Loucy (cell line): Measurements from ENCODE around the gene GOT1.

Experiments used
- H2AFZ ChIP-seq: fragments of 200-600 bp; sonication (generic); 2 replicates; pipeline ENCODE4 v1.6.0; 2016; ENCODE audit warnings: antibody characterized with exemption, mild to moderate bottlenecking, low read length, moderate library complexity
- H3F3A ChIP-seq: fragments of 200-600 bp; 2 replicates; pipeline ENCODE4 v1.6.0; 2016; ENCODE audit warnings: antibody characterized with exemption, low read depth, mild to moderate bottlenecking
- H3K27me3 ChIP-seq: fragments of 200-600 bp; sonication (generic); 2 replicates; pipeline ENCODE4 v1.6.1; 2014; ENCODE audit warnings: low read length, mild to moderate bottlenecking; ENCODE audit not compliant: insufficient read depth, poor library complexity, severe bottlenecking
- H3K36me3 ChIP-seq: fragments of 200-600 bp; sonication (generic); 2 replicates; pipeline ENCODE4 v1.6.1; 2016; ENCODE audit warnings: low read length; ENCODE audit not compliant: insufficient read depth
- H3K4me1 ChIP-seq: fragments of 200-600 bp; sonication (generic); 2 replicates; pipeline ENCODE4 v1.5.1; 2014; ENCODE audit warnings: low read length, mild to moderate bottlenecking; ENCODE audit not compliant: insufficient read depth, poor library complexity, severe bottlenecking
- H3K4me2 ChIP-seq: fragments of 200-600 bp; sonication (generic); 2 replicates; pipeline ENCODE4 v1.6.0; 2014; ENCODE audit warnings: antibody characterized with exemption, low read length, low read depth, mild to moderate bottlenecking; ENCODE audit not compliant: poor library complexity, severe bottlenecking
- H3K4me3 ChIP-seq: fragments of 200-600 bp; sonication (generic); 2 replicates; pipeline ENCODE4 v1.5.1; 2014; ENCODE audit warnings: low read length, mild to moderate bottlenecking, mixed read lengths; ENCODE audit not compliant: poor library complexity, severe bottlenecking
- H3K79me2 ChIP-seq: fragments of 200-600 bp; sonication (generic); 2 replicates; pipeline ENCODE4 v1.6.1; 2014; ENCODE audit warnings: low read length; ENCODE audit not compliant: insufficient read depth
- H3K9ac ChIP-seq: fragments of 200-600 bp; sonication (generic); 2 replicates; pipeline ENCODE4 v1.6.0; 2014; ENCODE audit warnings: mild to moderate bottlenecking, low read depth, low read length, moderate library complexity; ENCODE audit not compliant: poor library complexity, severe bottlenecking
- H3K9me2 ChIP-seq: fragments of 200-600 bp; sonication (generic); replicated peaks from 2 replicates; pipeline ENCODE4 v1.6.1; 2016; ENCODE audit warnings: low read depth, low read length, mixed read lengths
- H3K9me3 ChIP-seq: fragments of 200-600 bp; sonication (generic); 2 replicates; pipeline ENCODE4 v1.6.1; 2014; ENCODE audit warnings: mild to moderate bottlenecking, antibody characterized with exemption, low read length, low read depth; ENCODE audit not compliant: insufficient read depth
- H4K20me1 ChIP-seq: fragments of 200-600 bp; sonication (generic); 2 replicates; pipeline ENCODE4 v1.6.0; 2014; ENCODE audit warnings: antibody characterized with exemption, low read length, mild to moderate bottlenecking; ENCODE audit not compliant: insufficient read depth, poor library complexity, severe bottlenecking
- CTCF ChIP-seq: fragments of 200-600 bp; sonication (generic); conservative IDR thresholded peaks from 2 replicates; pipeline ENCODE4 v1.5.1; 2014; ENCODE audit warnings: mild to moderate bottlenecking, antibody characterized with exemption, low read length
- EZH2phosphoT487 ChIP-seq: fragments of 200-600 bp; IDR thresholded peaks from 2 replicates; pipeline ENCODE4 v1.6.1; 2018; ENCODE audit warnings: antibody characterized with exemption, mild to moderate bottlenecking, moderate library complexity, borderline replicate concordance

GOT1 gene

GRCh38 chr10:99393683-99394082 lies 36.7 kb downstream of the GOT1 start:
- H4K20me1 ChIP-seq: no peaks in the 10 kb centered on the region
- no peak overlapping the region for H3K9ac ChIP-seq
- no peak overlapping the region for H2AFZ ChIP-seq
- no peaks in the 10 kb centered on the region for H3K79me2 ChIP-seq
- no peak for TF ChIP-seq EZH2phosphoT487
- no peak for TF ChIP-seq CTCF
- H3K4me3 ChIP-seq: no peak overlapping the region
- H3F3A ChIP-seq: no peaks in the 10 kb centered on the region
- H3K4me2 ChIP-seq: no peak overlapping the region
- H3K36me3 ChIP-seq: peaks cover 34% of the 10 kb centered on the region; the same call in 1 of the 2 replicates
- H3K9me3 ChIP-seq: no peaks in the 10 kb centered on the region
- no peaks in the 10 kb centered on the region for H3K27me3 ChIP-seq
- no peaks in the 10 kb centered on the region for H3K9me2 ChIP-seq
- H3K4me1 ChIP-seq: peaks cover 3% of the 10 kb centered on the region

GRCh38 chr10:99393036-99393435 lies 37.4 kb downstream of the GOT1 start:
- peaks cover 3% of the 10 kb centered on the region for H3K4me1 ChIP-seq
- H3K36me3 ChIP-seq: peaks cover 28% of the 10 kb centered on the region; the same call in 1 of the 2 replicates
- H3F3A ChIP-seq: no peaks in the 10 kb centered on the region
- no peaks in the 10 kb centered on the region for H3K79me2 ChIP-seq
- no peak for TF ChIP-seq EZH2phosphoT487
- TF ChIP-seq CTCF: no peak
- H3K27me3 ChIP-seq: no peaks in the 10 kb centered on the region
- H3K9ac ChIP-seq: no peak overlapping the region
- no peak overlapping the region for H3K4me2 ChIP-seq
- H2AFZ ChIP-seq: no peak overlapping the region
- H3K9me2 ChIP-seq: no peaks in the 10 kb centered on the region
- no peaks in the 10 kb centered on the region for H4K20me1 ChIP-seq
- no peaks in the 10 kb centered on the region for H3K9me3 ChIP-seq
- no peak overlapping the region for H3K4me3 ChIP-seq

- Histone ChIP-seq H3K79me2 (no peaks in the 10 kb centered on the region), H3K4me2 (no peak overlapping the region), H3K9me2 (no peaks in the 10 kb centered on the region), H4K20me1 (no peaks in the 10 kb centered on the region), H3F3A (no peaks in the 10 kb centered on the region), H3K27me3 (no peaks in the 10 kb centered on the region), H3K36me3 (peaks cover 11% of the 10 kb centered on the region; the same call in 1 of the 2 replicates), H3K9me3 (no peaks in the 10 kb centered on the region), H2AFZ (no peak overlapping the region), H3K4me3 (no peak overlapping the region), H3K9ac (no peak overlapping the region), H3K4me1 (peaks cover 3% of the 10 kb centered on the region)
- no peak for TF ChIP-seq EZH2phosphoT487
- TF ChIP-seq CTCF: no peak
Observed at GRCh38 chr10:99391346-99391745, 39.1 kb downstream of the GOT1 start.
